CMK (cell line): ENCODE data around the gene IGFALS.
A peak's percentile ranks its signal among the peaks of the same experiment; 100 is the strongest.

Experiments used
- DNase-seq: peaks from one replicate; pipeline ENCODE4 v3.0.0-alpha.2; 2010; ENCODE audit warnings: low read depth

IGFALS gene

GRCh38 chr16:1790261-1790610 is 3.3 kb downstream of the IGFALS start:
- no peak for DNase-seq

- DNase-seq: no peak
Observed at GRCh38 chr16:1789643-1790045, 3.9 kb downstream of the IGFALS start.

GRCh38 chr16:1788708-1789100 is 4.8 kb downstream of the IGFALS start:
- DNase-seq: no peak

- no peak for DNase-seq
Observed at GRCh38 chr16:1788095-1788707, 5.3 kb downstream of the IGFALS start.

- DNase-seq: no peak
Observed at GRCh38 chr16:1787322-1788094, 6.0 kb downstream of the IGFALS start.

- no peak for DNase-seq
Observed at GRCh38 chr16:1787056-1787321, 6.5 kb downstream of the IGFALS start.

- DNase-seq: no peak
Observed at GRCh38 chr16:1786242-1787055, 7.1 kb downstream of the IGFALS start.

- no peak for DNase-seq
Observed at GRCh38 chr16:1785846-1786170, 7.7 kb downstream of the IGFALS start.

- no peak for DNase-seq
Observed at GRCh38 chr16:1784977-1785845, 8.3 kb downstream of the IGFALS start.

GRCh38 chr16:1782408-1783264 is 10.9 kb downstream of the IGFALS start, which contains the start of the genes NUBP2 and SPSB3:
Gene NUBP2 (plus strand): TSS chr16:1782960. CDS start chr16:1783021, 61 bp downstream.
Gene SPSB3 (minus strand): TSS chr16:1782571. CDS start chr16:1781483, 1,088 bp downstream.
- peak; percentile 99 for DNase-seq

- no peak for DNase-seq
Observed at GRCh38 chr16:1781758-1782407, 11.6 kb downstream of the IGFALS start.

- no peak for DNase-seq
Observed at GRCh38 chr16:1781254-1781653, 12.3 kb downstream of the IGFALS start.

GRCh38 chr16:1780677-1781072 is 12.8 kb downstream of the IGFALS start:
- no peak for DNase-seq

- no peak for DNase-seq
Observed at GRCh38 chr16:1779741-1780676, 13.5 kb downstream of the IGFALS start.

- no peak for DNase-seq
Observed at GRCh38 chr16:1779234-1779701, 14.2 kb downstream of the IGFALS start.

- no peak for DNase-seq
Observed at GRCh38 chr16:1778200-1779179, 15.0 kb downstream of the IGFALS start.

- no peak for DNase-seq
Observed at GRCh38 chr16:1777375-1778199, 15.9 kb downstream of the IGFALS start.
